HG03460 (cell line): ENCODE measurements around the gene CKM.

Experiments used
- ATAC-seq: cut with Tn5 transposase; IDR thresholded peaks from one replicate; pipeline ENCODE4 v1.9.1; 2021; ENCODE audit not compliant: unreplicated experiment

Gene CKM

GRCh38 chr19:45322744-45323281 lies at the start of gene CKM:
Gene CKM (minus strand): TSS chr19:45322875. CDS start chr19:45319713, 3,162 bp downstream.
- no peak for ATAC-seq

- peak; percentile 96 for ATAC-seq
Observed at GRCh38 chr19:45370410-45371204, 47.9 kb upstream of the CKM start, which contains the start of gene ERCC2. Gene ERCC2 (minus strand): TSS chr19:45370573. CDS start chr19:45370540, 33 bp downstream.

- no peak for ATAC-seq
Observed at GRCh38 chr19:45368737-45369340, 46.2 kb upstream of the CKM start.

GRCh38 chr19:45368127-45368526 lies 45.5 kb upstream of the CKM start:
- ATAC-seq: no peak

GRCh38 chr19:45364696-45365095 lies 42.0 kb upstream of the CKM start:
- no peak for ATAC-seq

GRCh38 chr19:45363861-45364459 lies 41.3 kb upstream of the CKM start:
- no peak for ATAC-seq

- no peak for ATAC-seq
Observed at GRCh38 chr19:45362291-45362690, 39.6 kb upstream of the CKM start.

- ATAC-seq: no peak
Observed at GRCh38 chr19:45361608-45362007, 38.9 kb upstream of the CKM start.

- no peak for ATAC-seq
Observed at GRCh38 chr19:45358213-45358792, 35.6 kb upstream of the CKM start.

- no peak for ATAC-seq
Observed at GRCh38 chr19:45357445-45357783, 34.7 kb upstream of the CKM start.

- ATAC-seq: no peak
Observed at GRCh38 chr19:45356760-45357444, 34.2 kb upstream of the CKM start.

- ATAC-seq: no peak
Observed at GRCh38 chr19:45355910-45356309, 33.2 kb upstream of the CKM start.

GRCh38 chr19:45355402-45355801 lies 32.7 kb upstream of the CKM start:
- ATAC-seq: no peak

GRCh38 chr19:45354241-45354842 lies 31.7 kb upstream of the CKM start:
- no peak for ATAC-seq

- ATAC-seq: no peak
Observed at GRCh38 chr19:45352914-45353796, 30.5 kb upstream of the CKM start.

- no peak for ATAC-seq
Observed at GRCh38 chr19:45352471-45352870, 29.8 kb upstream of the CKM start.

- ATAC-seq: no peak
Observed at GRCh38 chr19:45352062-45352461, 29.4 kb upstream of the CKM start.

- no peak for ATAC-seq
Observed at GRCh38 chr19:45351401-45351952, 28.8 kb upstream of the CKM start.

GRCh38 chr19:45350477-45351058 lies 27.9 kb upstream of the CKM start:
- no peak for ATAC-seq
